Activated CD8-positive, alpha-beta memory T cell treated with anti-CD3 and anti-CD28 coated beads for 4 hours (primary cell): ENCODE results near the gene ABHD16A.

Source experiments
- DNase-seq, 2 donors: peaks; one replicate each; pipeline ENCODE4 v3.0.0-alpha.2; 2020; ENCODE audit warnings: low read depth in 2 of 2

ABHD16A gene

GRCh38 chr6:31702819-31703716 is at the start of gene ABHD16A:
Gene ABHD16A (minus strand): TSS chr6:31703324. CDS start chr6:31703281, 43 bp downstream.
- peak; percentile 93 to 96 for DNase-seq

- no peak for DNase-seq
Measured at GRCh38 chr6:31752739-31753319, 49.7 kb upstream of the ABHD16A start.

- no peak for DNase-seq
Measured at GRCh38 chr6:31750411-31751022, 47.4 kb upstream of the ABHD16A start.

- DNase-seq: no peak
Measured at GRCh38 chr6:31749301-31750036, 46.3 kb upstream of the ABHD16A start.

- no peak for DNase-seq
Measured at GRCh38 chr6:31744422-31744821, 41.3 kb upstream of the ABHD16A start.

- DNase-seq: no peak
Measured at GRCh38 chr6:31742894-31743293, 39.8 kb upstream of the ABHD16A start.

- no peak for DNase-seq
Measured at GRCh38 chr6:31741815-31742214, 38.7 kb upstream of the ABHD16A start.

GRCh38 chr6:31740397-31741223 is 37.5 kb upstream of the ABHD16A start:
- DNase-seq: no peak

GRCh38 chr6:31739639-31740396 is 36.7 kb upstream of the ABHD16A start, which contains the start of gene MSH5:
Gene MSH5 (plus strand): TSS chr6:31740005. CDS start chr6:31740467, 462 bp downstream.
- peak; percentile 92 for DNase-seq

GRCh38 chr6:31737991-31738979 is 35.2 kb upstream of the ABHD16A start:
- peak in 1 of 2 donors; percentile 45 for DNase-seq

- DNase-seq: no peak
Measured at GRCh38 chr6:31737315-31737990, 34.3 kb upstream of the ABHD16A start.

GRCh38 chr6:31736768-31737314 is 33.7 kb upstream of the ABHD16A start:
- no peak for DNase-seq

GRCh38 chr6:31736021-31736767 is 33.1 kb upstream of the ABHD16A start, which contains the start of gene CLIC1:
Gene CLIC1 (minus strand): TSS chr6:31736530. CDS start chr6:31736300, 230 bp downstream.
- DNase-seq: peak; percentile 53 to 59

GRCh38 chr6:31734821-31735406 is 31.8 kb upstream of the ABHD16A start:
- DNase-seq: peak in 1 of 2 donors; percentile 47

GRCh38 chr6:31734247-31734820 is 31.2 kb upstream of the ABHD16A start:
- no peak for DNase-seq

- no peak for DNase-seq
Measured at GRCh38 chr6:31733734-31734133, 30.6 kb upstream of the ABHD16A start.
